Esophagus squamous epithelium (tissue), 4 donors: ENCODE data around the gene ELMO2.

Source experiments
- POLR2A ChIP-seq, 4 donors: fragments of 450-650 bp; IDR thresholded peaks; one replicate each; pipeline ENCODE4 v1.6.1; 2017; ENCODE audit warnings: antibody characterized with exemption in 4 of 4, mild to moderate bottlenecking in 4 of 4, moderate library complexity in 3 of 4
- TF ChIP-seq, protein P1 (sequence below), 6 experiments: fragments of 450-650 bp in 4 of 6; fragments of 200-600 bp in 2 of 6; sonication (generic) in 2 of 6; IDR thresholded peaks; one replicate each; pipeline ENCODE4 v1.5.1; 2016 to 2019; ENCODE audit warnings: antibody characterized with exemption in 6 of 6, mild to moderate bottlenecking in 4 of 6, moderate library complexity in 4 of 6

DNA sequence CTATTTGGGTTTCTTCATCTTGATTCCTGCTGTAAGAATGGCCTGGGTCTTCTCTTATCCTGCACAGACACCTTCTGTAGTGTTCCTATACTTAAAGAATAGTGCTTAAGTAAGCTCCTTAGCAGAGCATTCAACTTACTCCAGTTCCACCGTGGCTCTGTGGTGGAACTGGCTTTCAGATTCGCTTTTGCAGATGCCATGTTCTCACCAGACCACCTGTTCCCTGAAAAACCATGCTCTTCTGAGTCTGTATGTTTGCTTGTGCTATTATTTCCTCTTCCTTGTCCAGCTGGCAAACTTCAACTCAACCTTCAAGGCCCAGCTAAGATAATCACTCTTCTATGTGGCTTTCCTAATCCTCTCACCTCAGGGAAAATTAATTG is 4.9 kb downstream of the ELMO2 start:
- TF ChIP-seq POLR2A (IDR thresholded peaks at IDR 0.05) = no peak
- TF ChIP-seq, protein P1, sequence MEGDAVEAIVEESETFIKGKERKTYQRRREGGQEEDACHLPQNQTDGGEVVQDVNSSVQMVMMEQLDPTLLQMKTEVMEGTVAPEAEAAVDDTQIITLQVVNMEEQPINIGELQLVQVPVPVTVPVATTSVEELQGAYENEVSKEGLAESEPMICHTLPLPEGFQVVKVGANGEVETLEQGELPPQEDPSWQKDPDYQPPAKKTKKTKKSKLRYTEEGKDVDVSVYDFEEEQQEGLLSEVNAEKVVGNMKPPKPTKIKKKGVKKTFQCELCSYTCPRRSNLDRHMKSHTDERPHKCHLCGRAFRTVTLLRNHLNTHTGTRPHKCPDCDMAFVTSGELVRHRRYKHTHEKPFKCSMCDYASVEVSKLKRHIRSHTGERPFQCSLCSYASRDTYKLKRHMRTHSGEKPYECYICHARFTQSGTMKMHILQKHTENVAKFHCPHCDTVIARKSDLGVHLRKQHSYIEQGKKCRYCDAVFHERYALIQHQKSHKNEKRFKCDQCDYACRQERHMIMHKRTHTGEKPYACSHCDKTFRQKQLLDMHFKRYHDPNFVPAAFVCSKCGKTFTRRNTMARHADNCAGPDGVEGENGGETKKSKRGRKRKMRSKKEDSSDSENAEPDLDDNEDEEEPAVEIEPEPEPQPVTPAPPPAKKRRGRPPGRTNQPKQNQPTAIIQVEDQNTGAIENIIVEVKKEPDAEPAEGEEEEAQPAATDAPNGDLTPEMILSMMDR (IDR thresholded peaks at IDR 0.05) = no peak
